Measurements from ENCODE around the gene GAL3ST2.
"Not testable (repeated sequence)": the region's sequence is repeated elsewhere in the genome, so short reads cannot be mapped to it uniquely, and the experiment has no call there.

The GAL3ST2 gene

DNA sequence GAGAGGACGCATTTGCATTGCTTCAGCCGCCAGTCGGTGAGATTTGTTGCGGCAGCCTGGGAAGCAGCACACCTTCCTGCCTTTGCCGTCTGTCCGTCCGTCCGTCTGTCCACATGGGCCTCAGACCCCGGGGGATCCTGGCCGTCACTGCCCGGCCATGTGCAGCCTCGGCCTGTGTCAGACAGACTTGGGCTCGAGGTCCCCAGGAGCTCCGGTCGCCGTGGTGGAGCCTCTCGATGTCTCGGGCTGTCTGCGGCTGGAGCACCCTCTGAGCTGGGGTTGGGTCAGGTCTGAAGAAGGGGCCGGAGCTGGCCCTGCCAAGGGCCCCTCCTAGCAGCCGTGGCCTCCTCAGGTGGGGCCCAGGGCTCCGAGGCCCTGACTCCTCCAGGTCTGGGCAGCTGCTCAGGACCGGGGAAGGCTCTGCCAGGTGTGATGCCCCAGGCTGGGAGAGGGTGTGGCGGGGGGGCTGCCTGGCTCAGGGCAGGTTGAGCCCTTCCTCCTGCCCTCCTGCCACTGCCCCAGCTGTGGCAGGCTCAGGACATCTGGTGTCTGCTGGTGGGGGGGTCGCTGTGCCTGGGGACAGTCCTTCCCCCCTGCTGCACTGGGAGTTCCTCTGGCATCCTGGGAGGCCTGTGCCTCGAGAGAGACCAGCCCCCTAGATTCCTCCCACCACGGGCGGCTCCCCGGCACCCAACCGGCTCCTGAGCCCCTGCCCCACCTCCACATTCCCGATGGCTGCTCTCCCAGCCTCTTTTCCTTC is 44.2 kb downstream of the GAL3ST2 start:
- H3K27ac ChIP-seq, result no peak overlapping the region
- TF ChIP-seq, protein P1, sequence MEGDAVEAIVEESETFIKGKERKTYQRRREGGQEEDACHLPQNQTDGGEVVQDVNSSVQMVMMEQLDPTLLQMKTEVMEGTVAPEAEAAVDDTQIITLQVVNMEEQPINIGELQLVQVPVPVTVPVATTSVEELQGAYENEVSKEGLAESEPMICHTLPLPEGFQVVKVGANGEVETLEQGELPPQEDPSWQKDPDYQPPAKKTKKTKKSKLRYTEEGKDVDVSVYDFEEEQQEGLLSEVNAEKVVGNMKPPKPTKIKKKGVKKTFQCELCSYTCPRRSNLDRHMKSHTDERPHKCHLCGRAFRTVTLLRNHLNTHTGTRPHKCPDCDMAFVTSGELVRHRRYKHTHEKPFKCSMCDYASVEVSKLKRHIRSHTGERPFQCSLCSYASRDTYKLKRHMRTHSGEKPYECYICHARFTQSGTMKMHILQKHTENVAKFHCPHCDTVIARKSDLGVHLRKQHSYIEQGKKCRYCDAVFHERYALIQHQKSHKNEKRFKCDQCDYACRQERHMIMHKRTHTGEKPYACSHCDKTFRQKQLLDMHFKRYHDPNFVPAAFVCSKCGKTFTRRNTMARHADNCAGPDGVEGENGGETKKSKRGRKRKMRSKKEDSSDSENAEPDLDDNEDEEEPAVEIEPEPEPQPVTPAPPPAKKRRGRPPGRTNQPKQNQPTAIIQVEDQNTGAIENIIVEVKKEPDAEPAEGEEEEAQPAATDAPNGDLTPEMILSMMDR (conservative IDR thresholded peaks at IDR 0.05), result no peak
- TF ChIP-seq ZFX (IDR thresholded peaks at IDR 0.05), result no peak

DNA sequence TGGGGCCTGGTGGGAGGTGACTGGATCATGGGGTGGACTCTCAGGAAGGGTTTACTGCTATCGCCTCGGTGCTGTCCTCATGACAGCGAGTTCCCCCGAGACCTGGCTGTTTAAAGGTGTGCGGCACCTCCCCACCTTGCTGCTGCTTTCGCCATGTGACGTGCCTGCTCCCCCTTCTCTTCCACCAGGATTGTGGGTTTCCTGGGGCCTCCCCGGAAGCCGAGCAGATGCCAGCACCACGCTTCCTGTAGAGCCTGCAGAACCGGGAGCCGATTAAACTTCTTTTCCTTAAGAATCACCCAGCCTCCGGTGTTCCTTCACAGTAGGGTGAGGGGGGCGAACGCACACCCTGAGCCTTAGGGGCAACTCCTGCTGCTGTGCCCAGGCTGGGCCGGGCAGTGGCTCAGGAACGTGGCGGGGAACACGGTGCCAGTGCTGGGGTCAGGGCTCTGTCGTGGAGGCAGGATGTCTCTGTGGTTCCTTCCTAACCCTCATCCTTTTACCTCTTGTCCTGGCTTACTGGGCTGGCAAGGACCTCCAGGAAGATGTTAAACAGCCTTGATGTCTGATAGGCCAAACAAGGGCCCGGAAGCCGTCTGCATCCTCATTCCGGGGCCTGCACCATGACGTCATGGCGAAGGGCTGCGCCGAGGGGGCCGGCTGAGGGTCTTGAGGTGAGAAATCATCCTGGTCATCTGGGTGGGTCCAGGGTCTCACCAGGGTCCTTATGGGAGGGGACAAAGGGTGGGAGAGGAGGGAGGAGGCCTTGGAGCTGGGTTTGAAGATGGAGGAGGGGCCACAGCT is 45.0 kb downstream of the GAL3ST2 start:
- TF ChIP-seq ZFX (IDR thresholded peaks at IDR 0.05), result no peak
- TF ChIP-seq, protein P1 (conservative IDR thresholded peaks at IDR 0.05), result no peak
- H3K27ac ChIP-seq, result no peak overlapping the region

- H3K27ac ChIP-seq, result no peak overlapping the region
- TF ChIP-seq, protein P1 (conservative IDR thresholded peaks at IDR 0.05), result no peak
- TF ChIP-seq ZFX (IDR thresholded peaks at IDR 0.05), result no peak
Measured at GRCh38 chr2:241822264-241822623, 45.6 kb downstream of the GAL3ST2 start.

- H3K27ac ChIP-seq, result not testable (repeated sequence)
Measured at GRCh38 chr2:241823531-241824437, 47.2 kb downstream of the GAL3ST2 start.

DNA sequence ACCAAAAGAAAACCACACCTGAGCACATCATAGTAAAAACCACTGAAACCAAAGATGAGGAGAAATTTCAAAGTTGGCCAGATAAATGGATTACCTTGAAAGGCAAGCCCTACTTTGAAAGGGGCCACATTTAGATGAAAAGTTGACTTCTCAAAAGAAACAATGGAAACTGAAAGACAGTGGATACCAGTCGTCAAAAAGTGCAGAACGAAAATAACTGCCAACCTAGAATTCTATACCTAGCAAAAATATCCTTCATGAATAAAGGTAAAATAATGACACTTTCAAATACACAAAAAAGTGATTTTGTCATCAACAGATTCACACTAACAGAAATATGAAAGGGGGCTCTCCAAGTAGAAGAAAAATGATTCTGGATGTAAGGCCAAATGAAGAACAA is 50.8 kb downstream of the GAL3ST2 start:
- H3K27ac ChIP-seq, result no peak overlapping the region
- TF ChIP-seq, protein P1 (conservative IDR thresholded peaks at IDR 0.05), result no peak
- TF ChIP-seq ZFX (IDR thresholded peaks at IDR 0.05), result no peak

GRCh38 chr2:241833101-241833663 is 56.6 kb downstream of the GAL3ST2 start:
- H3K27ac ChIP-seq, result peak overlapping the region; percentile 59; the same call in 1 of the 2 replicates
- TF ChIP-seq, protein P1 (conservative IDR thresholded peaks at IDR 0.05), result no peak
- no peak for TF ChIP-seq ZFX (IDR thresholded peaks at IDR 0.05)

GRCh38 chr2:241833756-241834526 is 57.3 kb downstream of the GAL3ST2 start:
- H3K27ac ChIP-seq, result peak overlapping the region; percentile 59

Measured in C4-2B (cell line).